Fibroblast of lung (primary cell): ENCODE data around the gene MTSS2. TPM values are rescaled to one million over a fixed set of nuclear protein-coding genes. Genes with fewer than 3 reads are reported as not detected.

Source experiments
- DNase-seq, 2 donors: peaks; one replicate each; pipeline versions ENCODE4 v3.0.0 to v3.0.0-alpha.2; 2010; ENCODE audit warnings: low read depth in 2 of 2
- H2AFZ ChIP-seq: 2 replicates; pipeline ENCODE4 v1.5.1; 2012; ENCODE audit warnings: low read length, control low read depth, inconsistent platforms
- H3K27ac ChIP-seq: 2 replicates; pipeline ENCODE4 v1.5.1; 2011; ENCODE audit warnings: low read length, control low read depth; ENCODE audit not compliant: insufficient read depth
- H3K27me3 ChIP-seq: 2 replicates; pipeline ENCODE4 v1.5.1; 2011; ENCODE audit warnings: mild to moderate bottlenecking, low read length; ENCODE audit not compliant: control insufficient read depth, insufficient read depth
- H3K36me3 ChIP-seq: 2 replicates; pipeline ENCODE4 v1.5.1; 2011; ENCODE audit warnings: low read length; ENCODE audit not compliant: control insufficient read depth, insufficient read depth
- H3K4me1 ChIP-seq: 2 replicates; pipeline ENCODE4 v1.5.1; 2011; ENCODE audit warnings: low read length; ENCODE audit not compliant: control insufficient read depth, insufficient read depth; ENCODE audit errors: extremely low read depth
- H3K4me2 ChIP-seq: 2 replicates; pipeline ENCODE4 v1.5.1; 2011; ENCODE audit warnings: low read length, control low read depth; ENCODE audit not compliant: insufficient read depth; ENCODE audit errors: extremely low read depth
- H3K4me3 ChIP-seq, 4 experiments: fragments of 200-600 bp in 1 of 4; sonication (generic) in 1 of 4; replicated peaks in 1 of 4; 2 replicates each; pipeline ENCODE4 v1.5.1; 2011 to 2016; ENCODE audit warnings: low read length in 4 of 4, low read depth in 3 of 4, mild to moderate bottlenecking in 3 of 4, control low read depth in 2 of 4, inconsistent platforms in 1 of 4, mixed read lengths in 1 of 4; ENCODE audit not compliant: insufficient read depth in 1 of 4; ENCODE audit errors: control extremely low read depth in 1 of 4
- H3K79me2 ChIP-seq: 2 replicates; pipeline ENCODE4 v1.5.1; 2012; ENCODE audit warnings: mild to moderate bottlenecking, low read length, inconsistent platforms; ENCODE audit not compliant: control insufficient read depth, insufficient read depth
- H3K9ac ChIP-seq: 2 replicates; pipeline ENCODE4 v1.5.1; 2011; ENCODE audit warnings: mild to moderate bottlenecking, low read length, control low read depth; ENCODE audit not compliant: insufficient read depth
- H3K9me3 ChIP-seq: 2 replicates; pipeline ENCODE4 v1.5.1; 2012; ENCODE audit warnings: low read depth, low read length; ENCODE audit not compliant: control insufficient read depth, insufficient read depth
- H4K20me1 ChIP-seq: 2 replicates; pipeline ENCODE4 v1.5.1; 2011; ENCODE audit warnings: low read length; ENCODE audit not compliant: control insufficient read depth, insufficient read depth; ENCODE audit errors: extremely low read depth
- CTCF ChIP-seq, 2 donors: IDR thresholded peaks in 1 of 2; conservative IDR thresholded peaks in 1 of 2; 1 replicate in 1 of 2; 2 replicates in 1 of 2; pipeline ENCODE4 v1.5.1; 2011 to 2012; ENCODE audit warnings: low read length in 2 of 2, control low read depth in 1 of 2, inconsistent platforms in 1 of 2, low read depth in 1 of 2, mild to moderate bottlenecking in 1 of 2
- EZH2 ChIP-seq: IDR thresholded peaks from 2 replicates; pipeline ENCODE4 v1.5.1; 2012; ENCODE audit warnings: low read length, control low read depth, mild to moderate bottlenecking; ENCODE audit errors: missing control alignments
- polyA plus RNA-seq, 2 donors: library from polyadenylated mRNA; depleted of rRNA in 1 of 2; stranded (reverse) in 1 of 2; unstranded in 1 of 2; fragments of >200 nt; gene quantifications; 2 replicates each; pipeline ENCODE4 v1.2.1, GENCODE V29; 2011 to 2012; ENCODE audit warnings: missing spikeins in 1 of 2
- total RNA-seq: library from RNA; depleted of rRNA; stranded (reverse); fragments of >200 nt; gene quantifications from 2 replicates; pipeline ENCODE4 v1.2.1, GENCODE V29; 2014

Gene MTSS2
- total and polyA plus RNA-seq, 2 donors (not counting 1 experiment from before 2014, with no cell fraction given) = 126 to 131 TPM

- Histone ChIP-seq H3K27ac (peak overlapping the region; percentile 97), H3K4me3 (no peak overlapping the region), H2AFZ (no peak overlapping the region), H4K20me1 (no peaks in the 10 kb centered on the region), H3K36me3 (no peaks in the 10 kb centered on the region), H3K9me3 (no peaks in the 10 kb centered on the region), H3K27me3 (no peaks in the 10 kb centered on the region), H3K4me2 (no peak overlapping the region), H3K4me1 (peaks cover 27% of the 10 kb centered on the region), H3K79me2 (no peaks in the 10 kb centered on the region), H3K9ac (no peak overlapping the region)
- DNase-seq = no peak
- TF ChIP-seq EZH2 = no peak
- no peak for TF ChIP-seq CTCF (conservative IDR thresholded peaks at IDR 0.05 in 1 of 2, IDR thresholded peaks at IDR 0.05 in 1 of 2; ENCODE audit: low read depth in 1 of 2, low read length in 2 of 2)
Observed at GRCh38 chr16:70713824-70714223, 28.0 kb upstream of the MTSS2 start.

- Histone ChIP-seq H3K9ac (no peak overlapping the region), H3K79me2 (no peaks in the 10 kb centered on the region), H3K36me3 (no peaks in the 10 kb centered on the region), H3K9me3 (no peaks in the 10 kb centered on the region), H3K4me1 (peaks cover 27% of the 10 kb centered on the region), H3K4me2 (no peak overlapping the region), H3K4me3 (no peak overlapping the region), H3K27me3 (no peaks in the 10 kb centered on the region), H3K27ac (peak overlapping the region; percentile 6), H4K20me1 (no peaks in the 10 kb centered on the region), H2AFZ (no peak overlapping the region)
- TF ChIP-seq EZH2 = no peak
- no peak for TF ChIP-seq CTCF (conservative IDR thresholded peaks at IDR 0.05 in 1 of 2, IDR thresholded peaks at IDR 0.05 in 1 of 2; ENCODE audit: low read depth in 1 of 2, low read length in 2 of 2)
- DNase-seq = peak in 1 of 2 donors; percentile 31
Observed at GRCh38 chr16:70713342-70713741, 27.5 kb upstream of the MTSS2 start.

GRCh38 chr16:70712942-70713341 lies 27.1 kb upstream of the MTSS2 start:
- H3K27me3 ChIP-seq = no peaks in the 10 kb centered on the region
- H2AFZ ChIP-seq = no peak overlapping the region
- H3K27ac ChIP-seq = no peak overlapping the region
- no peak for DNase-seq
- no peaks in the 10 kb centered on the region for H3K36me3 ChIP-seq
- TF ChIP-seq CTCF (conservative IDR thresholded peaks at IDR 0.05 in 1 of 2, IDR thresholded peaks at IDR 0.05 in 1 of 2; ENCODE audit: low read depth in 1 of 2, low read length in 2 of 2) (no peak), EZH2 (no peak)
- no peak overlapping the region for H3K4me3 ChIP-seq
- peaks cover 27% of the 10 kb centered on the region for H3K4me1 ChIP-seq
- no peak overlapping the region for H3K9ac ChIP-seq
- H3K79me2 ChIP-seq = no peaks in the 10 kb centered on the region
- H4K20me1 ChIP-seq = no peaks in the 10 kb centered on the region
- H3K4me2 ChIP-seq = no peak overlapping the region
- no peaks in the 10 kb centered on the region for H3K9me3 ChIP-seq
